ENCODE data around the gene MED12L.

DNA sequence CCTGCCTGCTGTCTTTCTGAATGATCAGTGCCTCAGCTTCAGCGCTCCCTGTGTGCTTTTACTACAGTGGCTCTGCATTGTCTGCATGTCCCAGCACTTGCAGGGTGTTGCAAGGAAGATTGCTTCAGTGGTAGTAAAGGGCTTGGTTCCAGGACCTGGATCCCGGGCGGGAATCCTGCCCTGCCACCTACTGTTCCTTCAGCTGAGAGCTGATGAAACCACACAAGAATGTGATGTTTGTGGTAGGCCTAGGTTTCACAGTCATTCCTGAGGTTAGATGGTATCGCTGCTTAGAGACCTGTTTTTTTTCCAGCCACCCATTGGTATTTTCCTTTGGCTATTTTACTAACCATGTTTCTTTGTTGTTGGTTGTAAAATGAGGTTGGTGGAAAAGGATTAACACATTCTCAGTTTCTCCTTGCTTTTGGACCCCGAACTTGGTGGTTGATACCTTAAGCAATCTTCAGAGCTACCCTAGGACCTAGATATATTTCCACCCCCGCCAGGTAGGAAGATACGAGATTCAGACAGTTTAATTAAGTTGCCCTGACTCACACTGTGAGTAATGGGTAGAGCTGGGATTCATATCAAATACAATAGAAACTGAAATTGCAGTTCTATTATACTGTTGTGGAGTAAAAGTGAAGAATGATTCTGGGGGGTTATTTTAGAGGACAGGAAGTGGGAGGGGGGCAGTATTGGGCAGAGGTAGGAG, 219.8 kb downstream of the MED12L start:
- no peak for TF ChIP-seq TOX (CRISPR knock-in tag; IDR thresholded peaks at IDR 0.05; ENCODE audit: borderline replicate concordance)
- TF ChIP-seq OSR1 (CRISPR knock-in tag; IDR thresholded peaks at IDR 0.05): no peak
- TF ChIP-seq ZFP3 (CRISPR knock-in tag; IDR thresholded peaks at IDR 0.05): no peak
- peak; percentile 22; the same call in 1 of the 2 replicates for TF ChIP-seq ZNF8 (CRISPR knock-in tag; IDR thresholded peaks at IDR 0.05)
- TF ChIP-seq RARB (CRISPR knock-in tag; IDR thresholded peaks at IDR 0.05): no peak
- no peak for TF ChIP-seq ZNF565 (CRISPR knock-in tag; conservative IDR thresholded peaks at IDR 0.05; ENCODE audit: low read depth)
- TF ChIP-seq ZC3H10 (CRISPR knock-in tag; IDR thresholded peaks at IDR 0.05): no peak
- no peak for TF ChIP-seq ARNTL (CRISPR knock-in tag; IDR thresholded peaks at IDR 0.05; ENCODE audit: borderline replicate concordance, low read depth)
